Heart left ventricle (tissue), 16 donors: ENCODE results near the gene RAB5A. TPM values are rescaled to one million over a fixed set of nuclear protein-coding genes. Genes with fewer than 3 reads are reported as not detected.

Experiments used
- ATAC-seq, 4 donors: fragments of 200-7000 bp; cut with Tn5 transposase; one replicate each; pipeline ENCODE4 v1.9.1; 2020 to 2022; ENCODE audit warnings: moderate library complexity in 4 of 4, mild to moderate bottlenecking in 3 of 4, moderate number of reproducible peaks in 1 of 4
- DNase-seq, 5 donors: peaks; one replicate each; pipeline ENCODE4 v3.0.0-alpha.2; 2020
- H3K27ac ChIP-seq, 12 donors: fragments of 200-600 bp; sonication (generic) in 4 of 12; one replicate each; pipeline versions ENCODE4 v1.5.0 to v1.8.0; 2016 to 2022; ENCODE audit warnings: mild to moderate bottlenecking in 2 of 12
- H3K27me3 ChIP-seq, 9 donors: fragments of 200-600 bp; sonication (generic) in 2 of 9; one replicate each; pipeline versions ENCODE4 v1.5.1 to v1.8.0; 2016 to 2022; ENCODE audit warnings: mild to moderate bottlenecking in 3 of 9
- H3K36me3 ChIP-seq, 9 donors: fragments of 200-600 bp; sonication (generic) in 2 of 9; one replicate each; pipeline versions ENCODE4 v1.5.0 to v1.8.0; 2018 to 2022; ENCODE audit warnings: mild to moderate bottlenecking in 2 of 9
- H3K4me1 ChIP-seq, 12 donors: fragments of 200-600 bp; sonication (generic) in 4 of 12; one replicate each; pipeline versions ENCODE4 v1.5.0 to v1.8.0; 2016 to 2022; ENCODE audit warnings: mild to moderate bottlenecking in 3 of 12
- H3K4me3 ChIP-seq, 12 donors: fragments of 200-600 bp; sonication (generic) in 4 of 12; one replicate each; pipeline versions ENCODE4 v1.5.0 to v1.8.0; 2017 to 2022; ENCODE audit warnings: mild to moderate bottlenecking in 9 of 12, moderate library complexity in 4 of 12
- H3K9me3 ChIP-seq, 12 donors: fragments of 200-600 bp; sonication (generic) in 4 of 12; one replicate each; pipeline versions ENCODE4 v1.5.0 to v1.8.0; 2016 to 2022; ENCODE audit warnings: mild to moderate bottlenecking in 1 of 12
- POLR2A ChIP-seq, 2 donors: fragments of 450-650 bp; IDR thresholded peaks; one replicate each; pipeline ENCODE4 v1.6.1; 2017; ENCODE audit warnings: antibody characterized with exemption in 2 of 2, mild to moderate bottlenecking in 2 of 2, moderate library complexity in 2 of 2
- WGBS, 4 donors: extraction: QIAGEN DNeasy Blood & Tissue Kit in 2 of 4; methylation state at CpG; one replicate each; pipeline versions ENCODE4 v1.1.5 to v1.1.7; 2013 to 2018; 5-methylcytosine and 5-hydroxymethylcytosine counted together
- intact Hi-C, 10 donors: fragments of 100-400 bp; cut with DNase I; formaldehyde crosslinking; loops; one replicate each; pipeline versions ENCODE4 v1.11.1 to v1.14.2; 2022
- polyA plus RNA-seq, 2 donors: library from polyadenylated mRNA; stranded (reverse); fragments of 200-250 nt; gene quantifications; one replicate each; pipeline ENCODE4 v1.2.3, GENCODE V29; 2013
- total RNA-seq, 9 donors: library from RNA; depleted of rRNA in 2 of 9; stranded (reverse); fragments of >200 nt in 2 of 9; fragmentation: NEBNext Ultra II Directional in 3 of 9; extraction: Animal tissue kit (Norgen Biotek cat#: 25700) in 3 of 9; gene quantifications; one replicate each; pipeline versions ENCODE4 v1.1.0 to v1.2.4, GENCODE V29; 2016 to 2023
- TF ChIP-seq, protein P1 (sequence below), 12 donors: fragments of 200-600 bp; sonication (generic) in 4 of 12; IDR thresholded peaks; one replicate each; pipeline versions ENCODE4 v1.5.0 to v1.8.0; 2018 to 2022; ENCODE audit warnings: antibody characterized with exemption in 12 of 12, mild to moderate bottlenecking in 5 of 12
- donor health status: ischemic (EF 13 %, LVEDD 7.1; RV severe dilation, severe dysfunction).
- donor health status: healthy with polysubstance abuse.
- donor health status: DM: no; HTN: yes; CAD: no.
- donor health status: DM: no; HTN: no; CAD: no.
- donor health status: ischemic (EF 25% LVEDD 6.9; RV normal size, moderate dysfunction).
- donor health status: ischemic (EF 25% LVEDD 5.7; RV mildly dilated, moderate dysfunction).
- donor health status: healthy.
- donor health status: DM: yes; HTN: yes; CAD: no.
- donor health status: ischemic (EF 35%, LVEDD 5.7; RV mildly dilated, moderate dysfunction).
- donor health status: nonischemic (EF 11% LVEDD 7.7; RV severe dilation, severe dysfunction).
- donor health status: DM: yes; HTN: yes; CAD: no.
- donor health status: PGD.
- donor health status: ischemic (EF 29% LVEDD 5.4; RV normal size, mild dysfunction).
- donor health status: nonischemic (EF 23%, LVEDD 6.1; RV moderate dilation, normal function).

The RAB5A gene
- total and polyA plus RNA-seq, 11 donors = 30.3 to 74.0 (median 61.4) TPM

DNA sequence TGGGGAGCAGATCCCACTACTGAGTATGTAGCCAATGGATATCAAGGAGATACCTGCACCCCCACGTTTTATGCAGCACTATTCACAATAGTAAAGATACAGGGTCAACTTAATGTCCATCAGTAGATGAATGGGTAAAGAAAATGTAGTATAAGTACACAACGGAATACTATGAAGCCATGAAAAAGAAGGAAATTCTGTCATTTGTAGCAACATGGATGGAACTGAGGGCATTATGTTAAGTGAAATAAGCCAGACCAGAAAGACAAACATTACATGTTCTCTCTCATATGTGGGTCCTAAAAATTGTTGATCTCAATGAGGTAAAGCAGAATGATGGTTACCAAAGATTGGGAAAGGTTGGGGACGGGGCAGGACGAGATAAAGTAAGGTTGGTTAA is 50.6 kb downstream of the RAB5A start:
- H3K27me3 ChIP-seq = no peaks in the 10 kb centered on the region
- 82 to 95% (median 91%) methylated on average over 4 of the region's 4 CpGs for WGBS, 4 donors
- ATAC-seq (no peak), DNase-seq (no peak)
- TF ChIP-seq POLR2A (IDR thresholded peaks at IDR 0.05) = no peak
- TF ChIP-seq, protein P1, sequence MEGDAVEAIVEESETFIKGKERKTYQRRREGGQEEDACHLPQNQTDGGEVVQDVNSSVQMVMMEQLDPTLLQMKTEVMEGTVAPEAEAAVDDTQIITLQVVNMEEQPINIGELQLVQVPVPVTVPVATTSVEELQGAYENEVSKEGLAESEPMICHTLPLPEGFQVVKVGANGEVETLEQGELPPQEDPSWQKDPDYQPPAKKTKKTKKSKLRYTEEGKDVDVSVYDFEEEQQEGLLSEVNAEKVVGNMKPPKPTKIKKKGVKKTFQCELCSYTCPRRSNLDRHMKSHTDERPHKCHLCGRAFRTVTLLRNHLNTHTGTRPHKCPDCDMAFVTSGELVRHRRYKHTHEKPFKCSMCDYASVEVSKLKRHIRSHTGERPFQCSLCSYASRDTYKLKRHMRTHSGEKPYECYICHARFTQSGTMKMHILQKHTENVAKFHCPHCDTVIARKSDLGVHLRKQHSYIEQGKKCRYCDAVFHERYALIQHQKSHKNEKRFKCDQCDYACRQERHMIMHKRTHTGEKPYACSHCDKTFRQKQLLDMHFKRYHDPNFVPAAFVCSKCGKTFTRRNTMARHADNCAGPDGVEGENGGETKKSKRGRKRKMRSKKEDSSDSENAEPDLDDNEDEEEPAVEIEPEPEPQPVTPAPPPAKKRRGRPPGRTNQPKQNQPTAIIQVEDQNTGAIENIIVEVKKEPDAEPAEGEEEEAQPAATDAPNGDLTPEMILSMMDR (IDR thresholded peaks at IDR 0.05) = no peak
- no peaks in the 10 kb centered on the region for H3K9me3 ChIP-seq
- no peak overlapping the region for H3K4me3 ChIP-seq
- no peak overlapping the region for H3K27ac ChIP-seq
- H3K36me3 ChIP-seq = no peaks in the 10 kb centered on the region
- H3K4me1 ChIP-seq = no peaks in the 10 kb centered on the region
- intact Hi-C loops = no loop called here

DNA sequence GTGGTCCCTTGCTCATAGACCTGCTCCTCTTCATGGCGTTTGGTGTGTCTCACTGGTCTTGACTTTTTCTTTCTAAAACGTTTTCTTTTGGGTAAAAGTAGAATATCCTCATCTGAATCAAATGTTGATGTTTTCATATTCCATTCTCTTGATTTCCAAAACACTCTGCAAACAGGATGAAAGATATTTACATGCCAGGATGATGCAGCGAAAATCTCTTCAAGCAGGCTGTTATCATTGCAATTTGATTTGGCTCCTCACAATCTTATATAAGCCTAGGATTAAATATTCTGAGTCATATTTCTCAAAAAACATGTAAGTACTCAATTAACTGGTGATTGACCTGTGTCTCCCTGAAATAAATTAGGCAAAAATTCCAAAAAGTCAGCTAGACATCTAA is 55.0 kb downstream of the RAB5A start:
- intact Hi-C loops = no loop called here
- Histone ChIP-seq H3K9me3 (no peaks in the 10 kb centered on the region), H3K27me3 (no peaks in the 10 kb centered on the region), H3K27ac (no peak overlapping the region), H3K4me3 (no peak overlapping the region), H3K4me1 (no peaks in the 10 kb centered on the region), H3K36me3 (no peaks in the 10 kb centered on the region)
- DNase-seq = no peak
- no peak for ATAC-seq
- TF ChIP-seq POLR2A (IDR thresholded peaks at IDR 0.05) = no peak
- TF ChIP-seq, protein P1 (IDR thresholded peaks at IDR 0.05) = no peak
- whole genome bisulfite sequencing, 4 donors = 60 to 74% (median 70%) methylated on average over 3 of the region's 3 CpGs

DNA sequence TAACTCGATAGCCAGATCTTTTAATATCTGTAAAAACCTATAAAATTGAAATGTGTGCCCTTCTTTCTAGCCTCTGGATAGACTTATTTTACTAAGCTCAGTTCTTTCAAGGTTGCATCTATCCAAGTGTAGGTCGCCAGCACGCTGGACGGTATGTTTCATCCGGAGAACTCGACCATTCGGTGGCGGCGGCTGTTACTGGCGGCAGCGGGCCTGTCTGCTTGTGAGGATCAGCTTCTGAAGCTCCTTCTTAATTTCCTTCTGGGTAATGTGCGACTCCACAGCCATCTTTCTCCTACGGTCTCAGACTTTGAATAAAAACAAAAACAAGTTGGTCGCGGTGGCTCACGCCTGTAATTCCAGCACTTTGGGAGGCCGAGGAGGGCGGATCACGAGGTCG is 61.1 kb downstream of the RAB5A start:
- Histone ChIP-seq H3K27me3 (no peaks in the 10 kb centered on the region), H3K27ac (no peak overlapping the region), H3K4me3 (no peak overlapping the region), H3K36me3 (no peaks in the 10 kb centered on the region), H3K4me1 (no peaks in the 10 kb centered on the region), H3K9me3 (no peaks in the 10 kb centered on the region)
- intact Hi-C loops = no loop called here
- ATAC-seq = no peak
- TF ChIP-seq, protein P1 (IDR thresholded peaks at IDR 0.05) = no peak
- no peak for TF ChIP-seq POLR2A (IDR thresholded peaks at IDR 0.05)
- WGBS, 4 donors = 95 to 98% (median 97%) methylated on average over 20 of the region's 20 CpGs
- no peak for DNase-seq

DNA sequence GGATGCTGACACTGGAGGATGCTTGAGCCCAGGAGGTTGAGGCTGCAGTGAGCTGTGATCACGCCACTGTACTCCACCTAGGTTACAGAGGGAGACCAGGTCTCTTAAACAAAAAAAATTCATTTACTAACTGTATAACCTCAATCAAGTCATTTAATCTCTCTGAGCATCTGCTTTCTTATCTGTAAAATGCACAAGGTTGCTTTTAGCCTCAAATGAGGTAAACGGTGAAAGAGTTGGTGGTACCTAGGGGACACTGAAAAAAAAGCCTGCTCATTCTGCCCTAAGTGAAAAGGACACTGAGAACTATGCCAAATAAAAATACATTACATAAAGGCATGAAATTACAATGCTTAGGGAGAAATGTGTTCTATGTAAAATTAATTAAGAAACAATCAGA is 61.7 kb downstream of the RAB5A start:
- no peak for TF ChIP-seq POLR2A (IDR thresholded peaks at IDR 0.05)
- TF ChIP-seq, protein P1 (IDR thresholded peaks at IDR 0.05) = no peak
- no peak overlapping the region for H3K4me3 ChIP-seq
- H3K27me3 ChIP-seq = no peaks in the 10 kb centered on the region
- no peaks in the 10 kb centered on the region for H3K36me3 ChIP-seq
- H3K9me3 ChIP-seq = no peaks in the 10 kb centered on the region
- ATAC-seq (no peak), DNase-seq (no peak)
- H3K4me1 ChIP-seq = no peaks in the 10 kb centered on the region
- intact Hi-C loops = no loop called here
- WGBS, 4 donors = 81 to 82% (median 81%) methylated on average over 2 of the region's 2 CpGs
- no peak overlapping the region for H3K27ac ChIP-seq
